Measurements from ENCODE around the gene GNAS-AS1.

- no peak for TF ChIP-seq CTCF (IDR thresholded peaks at IDR 0.05)
- no peak for TF ChIP-seq EZH2 (IDR thresholded peaks at IDR 0.05; ENCODE audit: borderline replicate concordance, insufficient read depth, low read depth, low read length, poor library complexity, severe bottlenecking)
These were observed 71.9 kb downstream of the GNAS-AS1 start for GRCh38 chr20:58778760-58779159.

Measured in B cell (primary cell).